Measurements from ENCODE around the gene ADAMTS17. TPM values are rescaled to one million over a fixed set of nuclear protein-coding genes. Genes with fewer than 3 reads are reported as not detected.

The ADAMTS17 gene
- total and polyA plus RNA-seq, 5 donors from 2014 or later, result 0.20 to 8.2 (median 0.67) TPM; not detected in 1

DNA sequence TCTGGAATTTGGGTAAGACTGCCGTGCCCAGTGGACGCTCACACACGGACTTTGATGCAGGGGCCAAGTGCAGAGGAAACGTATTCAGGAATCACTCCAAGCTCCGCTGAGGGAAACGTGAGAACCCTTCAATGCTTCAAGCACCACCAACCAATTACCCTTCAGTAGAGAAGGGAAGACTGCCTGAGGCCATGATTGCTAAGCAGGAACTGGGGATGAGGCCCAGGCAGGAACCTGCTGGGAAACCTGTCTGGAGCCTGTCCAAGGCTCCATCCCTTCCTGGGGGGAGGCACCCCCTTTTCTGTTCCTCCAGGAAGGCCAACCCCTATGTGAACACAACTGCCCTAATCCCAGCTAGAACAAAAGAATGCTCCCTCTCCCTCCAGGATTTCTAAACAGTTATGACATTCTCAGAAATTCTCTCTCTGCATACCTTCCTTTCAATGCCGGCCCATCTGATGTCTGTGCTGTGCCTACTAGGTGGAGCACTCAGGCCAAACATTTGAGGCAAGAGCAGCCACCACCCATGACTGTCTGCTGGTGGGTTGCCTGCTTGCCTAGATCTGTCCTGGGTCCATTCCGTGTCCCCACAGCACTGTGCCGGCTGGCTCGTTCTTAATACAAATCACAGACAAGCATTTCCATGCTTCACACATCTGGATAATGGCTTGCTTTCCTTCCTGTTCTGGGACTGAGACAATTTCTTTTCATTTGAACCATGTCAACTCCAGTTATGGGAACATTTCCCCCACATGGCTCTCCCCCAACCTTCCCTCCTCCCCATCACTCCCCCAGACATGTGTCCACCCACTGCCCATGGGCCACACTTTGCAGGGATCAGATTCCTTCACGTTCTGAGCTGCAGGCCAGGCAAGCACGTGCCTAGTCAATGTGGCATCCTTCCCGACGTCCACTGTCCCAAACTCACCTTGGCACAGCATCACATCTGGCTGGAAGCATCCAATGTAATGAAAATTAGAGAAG is 149.4 kb downstream of the ADAMTS17 start:
- H3K36me3 ChIP-seq (ENCODE audit: control insufficient read depth, insufficient read depth, low read length), result no peaks in the 10 kb centered on the region
- no peak overlapping the region for H3K27ac ChIP-seq (ENCODE audit: insufficient read depth, low read length, poor library complexity, severe bottlenecking)
- H3K4me1 ChIP-seq (ENCODE audit: control insufficient read depth, insufficient read depth, low read length, poor library complexity, severe bottlenecking), result no peaks in the 10 kb centered on the region
- Mint-ChIP-seq H3K4me3 (no peak overlapping the region), H3K36me3 (peaks cover 4% of the 10 kb centered on the region), H3K9me3 (peaks cover 0 to 2% (median 0%) of the 10 kb centered on the region in 7 donors), H3K27me3 (peaks cover 4% of the 10 kb centered on the region), H3K27ac (no peak overlapping the region), H3K4me1 (no peaks in the 10 kb centered on the region)
- DNase-seq (no peak), ATAC-seq (ENCODE audit: low read depth in 2 of 2) (no peak)
- no peaks in the 10 kb centered on the region for H3K27me3 ChIP-seq (ENCODE audit: control insufficient read depth, insufficient read depth, low read length)
- no peaks in the 10 kb centered on the region for H3K9me3 ChIP-seq (ENCODE audit: control insufficient read depth in 2 of 2, low read length in 2 of 2)
- no peak overlapping the region for H3K4me3 ChIP-seq (ENCODE audit: low read depth, low read length)

DNA sequence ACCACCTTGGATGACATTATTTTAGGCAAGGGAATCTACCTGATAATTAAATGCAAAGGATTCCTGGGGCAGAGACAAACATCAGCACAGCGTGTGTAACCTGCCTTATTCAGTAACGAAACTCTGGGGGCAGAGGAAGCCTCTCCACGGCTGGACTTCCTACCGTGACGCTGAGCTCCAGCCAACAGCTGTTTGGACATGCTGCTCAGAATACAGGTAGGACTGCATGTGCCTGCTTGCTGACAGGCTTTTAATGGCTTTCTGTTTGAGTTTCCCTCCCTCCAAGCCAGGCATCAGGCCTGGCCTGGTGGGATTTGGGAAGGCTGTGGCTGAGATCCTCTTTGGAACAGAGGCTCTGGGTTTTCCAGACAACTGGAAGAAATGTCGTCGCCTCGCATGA is 150.6 kb downstream of the ADAMTS17 start:
- Histone ChIP-seq H3K27me3 (ENCODE audit: control insufficient read depth, insufficient read depth, low read length) (no peaks in the 10 kb centered on the region), H3K9me3 (ENCODE audit: control insufficient read depth in 2 of 2, low read length in 2 of 2) (no peaks in the 10 kb centered on the region), H3K27ac (ENCODE audit: insufficient read depth, low read length, poor library complexity, severe bottlenecking) (no peak overlapping the region), H3K4me3 (ENCODE audit: low read depth, low read length) (no peak overlapping the region), H3K36me3 (ENCODE audit: control insufficient read depth, insufficient read depth, low read length) (no peaks in the 10 kb centered on the region), H3K4me1 (ENCODE audit: control insufficient read depth, insufficient read depth, low read length, poor library complexity, severe bottlenecking) (no peaks in the 10 kb centered on the region)
- H3K9me3 Mint-ChIP-seq, result peaks cover 0 to 2% (median 0%) of the 10 kb centered on the region in 7 donors
- no peak for DNase-seq
- no peak for ATAC-seq (ENCODE audit: low read depth in 2 of 2)
- no peaks in the 10 kb centered on the region for H3K4me1 Mint-ChIP-seq
- H3K27ac Mint-ChIP-seq, result no peak overlapping the region
- H3K4me3 Mint-ChIP-seq, result no peak overlapping the region
- peaks cover 4% of the 10 kb centered on the region for H3K27me3 Mint-ChIP-seq
- peaks cover 4% of the 10 kb centered on the region for H3K36me3 Mint-ChIP-seq

DNA sequence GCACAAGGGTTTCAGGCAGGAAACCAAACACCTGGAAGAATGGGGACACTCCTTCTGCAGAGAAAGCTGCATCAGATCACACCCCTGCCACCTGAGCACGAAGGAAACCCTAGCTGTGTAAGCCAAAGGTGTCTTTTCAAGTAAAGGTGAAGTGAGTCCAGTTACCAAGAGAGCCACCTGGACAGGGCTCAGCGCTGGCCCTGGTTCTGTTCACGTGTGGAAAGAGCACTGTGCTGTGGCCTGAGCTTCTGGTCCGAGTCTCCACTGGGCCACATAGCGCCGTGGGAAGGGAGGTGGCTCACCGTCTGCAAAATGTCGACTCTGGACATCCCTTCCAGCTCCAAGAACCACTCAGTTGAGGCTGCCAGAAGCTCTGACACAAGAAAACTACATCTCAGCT is 151.1 kb downstream of the ADAMTS17 start:
- Histone ChIP-seq H3K27me3 (ENCODE audit: control insufficient read depth, insufficient read depth, low read length) (no peaks in the 10 kb centered on the region), H3K4me3 (ENCODE audit: low read depth, low read length) (no peak overlapping the region), H3K27ac (ENCODE audit: insufficient read depth, low read length, poor library complexity, severe bottlenecking) (no peak overlapping the region), H3K36me3 (ENCODE audit: control insufficient read depth, insufficient read depth, low read length) (no peaks in the 10 kb centered on the region), H3K4me1 (ENCODE audit: control insufficient read depth, insufficient read depth, low read length, poor library complexity, severe bottlenecking) (no peaks in the 10 kb centered on the region), H3K9me3 (ENCODE audit: control insufficient read depth in 2 of 2, low read length in 2 of 2) (no peaks in the 10 kb centered on the region)
- Mint-ChIP-seq H3K27ac (no peak overlapping the region), H3K9me3 (peaks cover 0 to 2% (median 0%) of the 10 kb centered on the region in 7 donors), H3K4me1 (no peaks in the 10 kb centered on the region), H3K36me3 (peaks cover 4% of the 10 kb centered on the region), H3K4me3 (no peak overlapping the region), H3K27me3 (no peaks in the 10 kb centered on the region)
- DNase-seq (no peak), ATAC-seq (ENCODE audit: low read depth in 2 of 2) (no peak)

DNA sequence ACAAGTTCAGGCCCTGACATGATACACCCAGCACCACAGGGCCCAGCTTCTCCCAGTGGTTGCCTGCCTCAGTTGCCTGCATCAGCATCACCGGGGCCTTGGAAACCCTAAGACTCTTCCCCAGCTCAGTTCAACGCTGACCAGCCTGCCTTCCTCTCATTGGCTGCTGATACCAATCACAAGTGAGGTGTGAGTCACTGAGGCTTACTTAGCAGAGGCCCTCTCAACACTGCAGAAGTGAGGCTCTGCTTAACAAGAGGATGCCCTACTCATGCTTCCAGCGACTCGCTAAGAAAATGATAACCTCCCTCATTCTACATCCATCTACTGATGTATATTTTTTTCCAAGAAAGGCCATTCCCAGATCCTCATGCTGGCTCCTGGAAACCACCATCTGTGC is 151.9 kb downstream of the ADAMTS17 start:
- Mint-ChIP-seq H3K36me3 (peaks cover 6% of the 10 kb centered on the region), H3K9me3 (peaks cover 0 to 5% (median 0%) of the 10 kb centered on the region in 7 donors), H3K27ac (no peak overlapping the region), H3K27me3 (no peaks in the 10 kb centered on the region), H3K4me3 (no peak overlapping the region), H3K4me1 (peaks cover 0 to 2% (median 0%) of the 10 kb centered on the region in 4 donors)
- Histone ChIP-seq H3K4me3 (ENCODE audit: low read depth, low read length) (no peak overlapping the region), H3K27me3 (ENCODE audit: control insufficient read depth, insufficient read depth, low read length) (no peaks in the 10 kb centered on the region), H3K4me1 (ENCODE audit: control insufficient read depth, insufficient read depth, low read length, poor library complexity, severe bottlenecking) (no peaks in the 10 kb centered on the region), H3K9me3 (ENCODE audit: control insufficient read depth in 2 of 2, low read length in 2 of 2) (no peaks in the 10 kb centered on the region), H3K27ac (ENCODE audit: insufficient read depth, low read length, poor library complexity, severe bottlenecking) (no peak overlapping the region), H3K36me3 (ENCODE audit: control insufficient read depth, insufficient read depth, low read length) (no peaks in the 10 kb centered on the region)
- DNase-seq, result no peak
- ATAC-seq (ENCODE audit: low read depth in 2 of 2), result no peak

DNA sequence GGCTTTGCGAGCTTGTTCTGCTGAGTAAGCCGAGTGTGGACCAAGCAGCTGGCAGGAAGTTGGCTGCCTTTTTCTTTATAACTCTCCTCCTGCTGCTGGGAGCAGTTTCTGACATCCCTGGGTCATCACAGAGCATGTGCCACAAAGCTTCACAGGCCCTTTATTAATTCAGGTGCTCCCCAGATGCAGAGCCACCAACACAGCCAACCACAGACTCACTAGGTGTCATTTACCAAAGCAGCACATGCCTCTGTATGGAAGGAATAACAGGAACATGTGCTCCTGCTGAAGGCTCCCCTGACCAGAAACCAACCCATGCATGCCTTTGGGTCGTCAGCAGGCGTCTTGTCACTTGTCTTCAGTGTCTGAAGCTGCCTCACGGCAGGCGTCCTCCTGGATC is 152.5 kb downstream of the ADAMTS17 start:
- H3K36me3 Mint-ChIP-seq, result peaks cover 8% of the 10 kb centered on the region

DNA sequence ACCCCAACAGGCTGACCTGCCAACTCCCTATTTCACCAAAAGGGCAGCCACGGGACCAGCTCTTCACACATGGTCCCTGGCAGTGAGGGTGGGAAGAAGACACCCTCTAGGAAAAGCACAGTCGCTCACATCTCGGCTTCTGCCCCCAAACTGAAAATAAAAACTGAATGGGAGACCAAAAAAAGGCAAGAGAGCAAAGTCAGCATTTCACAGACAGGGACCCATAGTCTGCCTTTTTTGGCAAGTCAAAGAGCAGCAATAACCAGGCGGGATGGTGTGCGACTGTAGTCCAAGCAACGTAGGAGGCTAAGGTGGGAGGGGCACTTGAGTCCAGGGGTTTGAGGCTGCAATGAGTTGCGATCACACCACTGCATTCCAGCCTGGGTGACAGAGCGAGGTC is 154.1 kb downstream of the ADAMTS17 start:
- Histone ChIP-seq H3K4me1 (ENCODE audit: control insufficient read depth, insufficient read depth, low read length, poor library complexity, severe bottlenecking) (no peaks in the 10 kb centered on the region), H3K4me3 (ENCODE audit: low read depth, low read length) (no peak overlapping the region), H3K9me3 (ENCODE audit: control insufficient read depth in 2 of 2, low read length in 2 of 2) (no peaks in the 10 kb centered on the region), H3K36me3 (ENCODE audit: control insufficient read depth, insufficient read depth, low read length) (no peaks in the 10 kb centered on the region), H3K27ac (ENCODE audit: insufficient read depth, low read length, poor library complexity, severe bottlenecking) (no peak overlapping the region), H3K27me3 (ENCODE audit: control insufficient read depth, insufficient read depth, low read length) (no peaks in the 10 kb centered on the region)
- H3K4me3 Mint-ChIP-seq, result no peak overlapping the region
- DNase-seq (no peak), ATAC-seq (ENCODE audit: low read depth in 2 of 2) (no peak)
- peaks cover 8% of the 10 kb centered on the region for H3K36me3 Mint-ChIP-seq
- no peaks in the 10 kb centered on the region for H3K27me3 Mint-ChIP-seq
- H3K9me3 Mint-ChIP-seq, result peaks cover 0 to 7% (median 0%) of the 10 kb centered on the region in 7 donors
- no peak overlapping the region for H3K27ac Mint-ChIP-seq
- peaks cover 0 to 2% (median 0%) of the 10 kb centered on the region in 4 donors for H3K4me1 Mint-ChIP-seq

More for the DNA sequence above, 152.5 kb downstream of the ADAMTS17 start:
- H3K9me3 Mint-ChIP-seq, result peaks cover 0 to 5% (median 0%) of the 10 kb centered on the region in 7 donors
- H3K27me3 Mint-ChIP-seq, result no peaks in the 10 kb centered on the region
- H3K4me1 Mint-ChIP-seq, result peaks cover 0 to 2% (median 0%) of the 10 kb centered on the region in 4 donors
- ATAC-seq (ENCODE audit: low read depth in 2 of 2) (no peak), DNase-seq (no peak)
- Histone ChIP-seq H3K27me3 (ENCODE audit: control insufficient read depth, insufficient read depth, low read length) (no peaks in the 10 kb centered on the region), H3K4me1 (ENCODE audit: control insufficient read depth, insufficient read depth, low read length, poor library complexity, severe bottlenecking) (no peaks in the 10 kb centered on the region), H3K9me3 (ENCODE audit: control insufficient read depth in 2 of 2, low read length in 2 of 2) (no peaks in the 10 kb centered on the region), H3K27ac (ENCODE audit: insufficient read depth, low read length, poor library complexity, severe bottlenecking) (no peak overlapping the region), H3K4me3 (ENCODE audit: low read depth, low read length) (no peak overlapping the region), H3K36me3 (ENCODE audit: control insufficient read depth, insufficient read depth, low read length) (no peaks in the 10 kb centered on the region)
- H3K4me3 Mint-ChIP-seq, result no peak overlapping the region
- no peak overlapping the region for H3K27ac Mint-ChIP-seq

DNA sequence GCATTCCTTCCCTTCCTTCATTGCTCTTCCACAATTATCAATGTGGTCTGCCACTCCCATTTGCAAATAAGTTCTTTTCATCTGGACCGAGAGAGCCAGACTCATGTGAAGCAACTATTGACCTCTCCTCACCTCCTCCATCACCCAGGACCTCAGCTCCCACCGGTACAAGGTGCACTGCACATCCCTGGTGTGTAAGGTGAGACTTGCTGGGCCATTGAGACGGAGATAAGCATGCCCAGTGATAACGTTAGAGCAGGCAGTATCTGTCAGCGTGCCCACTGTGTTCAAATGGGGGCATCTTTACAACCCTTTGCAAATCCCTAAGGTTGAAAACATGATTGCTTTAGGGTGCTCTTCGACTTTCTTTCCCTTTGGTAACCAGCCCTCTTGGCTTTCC is 154.8 kb downstream of the ADAMTS17 start:
- H3K4me1 ChIP-seq (ENCODE audit: control insufficient read depth, insufficient read depth, low read length, poor library complexity, severe bottlenecking), result no peaks in the 10 kb centered on the region
- H3K4me3 ChIP-seq (ENCODE audit: low read depth, low read length), result no peak overlapping the region
- ATAC-seq (ENCODE audit: low read depth in 2 of 2) (no peak), DNase-seq (no peak)
- Mint-ChIP-seq H3K4me3 (no peak overlapping the region), H3K9me3 (peaks cover 0 to 7% (median 0%) of the 10 kb centered on the region in 7 donors), H3K27me3 (no peaks in the 10 kb centered on the region), H3K27ac (no peak overlapping the region), H3K36me3 (peaks cover 8% of the 10 kb centered on the region), H3K4me1 (peaks cover 0 to 4% (median 0%) of the 10 kb centered on the region in 4 donors)
- no peak overlapping the region for H3K27ac ChIP-seq (ENCODE audit: insufficient read depth, low read length, poor library complexity, severe bottlenecking)
- no peaks in the 10 kb centered on the region for H3K9me3 ChIP-seq (ENCODE audit: control insufficient read depth in 2 of 2, low read length in 2 of 2)
- no peaks in the 10 kb centered on the region for H3K27me3 ChIP-seq (ENCODE audit: control insufficient read depth, insufficient read depth, low read length)
- no peaks in the 10 kb centered on the region for H3K36me3 ChIP-seq (ENCODE audit: control insufficient read depth, insufficient read depth, low read length)

Data from CD4-positive, CD25-positive, alpha-beta regulatory T cell (primary cell).